K562 (cell line): ENCODE data around the gene LY6G6F. TPM values are rescaled to one million over a fixed set of nuclear protein-coding genes. Genes with fewer than 3 reads are reported as not detected.

Experiments used
- ARID4B ChIP-seq: sonication (generic); formaldehyde crosslinking; IDR thresholded peaks from 2 replicates; pipeline ENCODE4 v1.8.0; 2022; ENCODE audit warnings: mild to moderate bottlenecking, missing genetic modification reagents
- DACH1 ChIP-seq: fragments of 450-650 bp; IDR thresholded peaks from 2 replicates; pipeline ENCODE4 v1.6.1; 2018; ENCODE audit not compliant: partially characterized antibody
- EHMT2 ChIP-seq: fragments of 450-650 bp; IDR thresholded peaks from 2 replicates; pipeline ENCODE4 v1.6.1; 2018; ENCODE audit warnings: antibody characterized with exemption
- ILK ChIP-seq: fragments of 450-650 bp; IDR thresholded peaks from 2 replicates; pipeline ENCODE4 v1.6.1; 2016; ENCODE audit warnings: missing genetic modification characterization, low read depth, mild to moderate bottlenecking, missing compliant biosample characterization, moderate library complexity, borderline replicate concordance
- MAFG ChIP-seq: fragments of 450-650 bp; conservative IDR thresholded peaks from 2 replicates; pipeline ENCODE4 v1.6.1; 2016; ENCODE audit warnings: missing genetic modification characterization, missing compliant biosample characterization
- PML ChIP-seq: IDR thresholded peaks from 2 replicates; pipeline ENCODE4 v1.6.1; 2012; ENCODE audit warnings: low read length, inconsistent platforms
- POLR2A ChIP-seq: fragments of 450-650 bp; conservative IDR thresholded peaks from 2 replicates; pipeline ENCODE4 v1.6.1; 2016
- RBBP5 ChIP-seq: fragments of 200-600 bp; sonication (generic); IDR thresholded peaks from 2 replicates; pipeline ENCODE4 v1.6.1; 2012; ENCODE audit warnings: borderline replicate concordance, mild to moderate bottlenecking, low read length, control low read depth, inconsistent platforms; ENCODE audit not compliant: insufficient read depth, poor library complexity, severe bottlenecking
- RERE ChIP-seq: sonication (generic); formaldehyde crosslinking; IDR thresholded peaks from 2 replicates; pipeline ENCODE4 v1.8.0; 2023; ENCODE audit warnings: missing genetic modification reagents, mild to moderate bottlenecking, borderline replicate concordance
- TBL1XR1 ChIP-seq, 2 experiments: IDR thresholded peaks; 2 replicates each; pipeline ENCODE4 v1.6.1; 2012; ENCODE audit warnings: improper control_type of control experiment in 2 of 2, low read length in 2 of 2, mild to moderate bottlenecking in 1 of 2
- UBTF ChIP-seq, 2 experiments: IDR thresholded peaks; 2 replicates each; pipeline ENCODE4 v1.6.1; 2012; ENCODE audit warnings: improper control_type of control experiment in 2 of 2, low read depth in 2 of 2, low read length in 2 of 2, borderline replicate concordance in 1 of 2
- ZBTB8A ChIP-seq: fragments of 450-650 bp; IDR thresholded peaks from 2 replicates; pipeline ENCODE4 v1.6.1; 2018; ENCODE audit warnings: mild to moderate bottlenecking, moderate library complexity; ENCODE audit not compliant: partially characterized antibody
- ZC3H11A ChIP-seq: IDR thresholded peaks from 2 replicates; pipeline ENCODE4 v1.6.1; 2012; ENCODE audit warnings: low read depth, low read length, improper control_type of control experiment
- ZNF184 ChIP-seq: sonication (generic); formaldehyde crosslinking; IDR thresholded peaks from 2 replicates; pipeline ENCODE4 v1.5.0; 2020; ENCODE audit warnings: missing genetic modification reagents
- ZNF354B ChIP-seq: fragments of 250-450 bp; sonication (Bioruptor Pico); IDR thresholded peaks from 2 replicates; pipeline ENCODE4 v1.4.0; 2020
- ZNF589 ChIP-seq: fragments of 200-800 bp; sonication (Bioruptor generic); IDR thresholded peaks from 2 replicates; pipeline ENCODE4 v1.6.1; 2016; ENCODE audit warnings: low read depth, missing genetic modification characterization, missing compliant biosample characterization
- ZNF696 ChIP-seq: fragments of 250-450 bp; sonication (Bioruptor Pico); conservative IDR thresholded peaks from 2 replicates; pipeline ENCODE4 v1.4.0; 2020; ENCODE audit warnings: mild to moderate bottlenecking, moderate library complexity
- polyA plus RNA-seq, 8 experiments: library from polyadenylated mRNA; depleted of rRNA in 4 of 8; stranded (reverse) in 5 of 8; unstranded in 3 of 8; fragments of >200 nt; fragmentation: Nextera tagmentation in 2 of 8; fragmentation: Illumina TruSeq in 1 of 8; extraction: Ambion mirVana in 2 of 8; extraction: Trizol in 1 of 8; gene quantifications; 2 replicates each; pipeline versions ENCODE4 v1.2.1 to v1.2.3, GENCODE V29; 2011 to 2014; ENCODE audit warnings: inconsistent platforms in 1 of 8, missing spikeins in 1 of 8
- total RNA-seq, 7 experiments: library from RNA; depleted of rRNA in 6 of 7; stranded (reverse); fragments of >200 nt in 6 of 7; fragmentation: Illumina TruSeq in 2 of 7; extraction: Trizol in 2 of 7; gene quantifications; 2 replicates each; pipeline versions ENCODE4 v1.2.1 to v1.2.3, GENCODE V29; 2011 to 2021; ENCODE audit warnings: low replicate concordance in 1 of 7

The LY6G6F gene
- total and polyA plus RNA-seq, 9 of the 15 experiments (the other 6 are each of a cell fraction or from before 2014, with no cell fraction given) = 0.14 to 0.50 (median 0.28) TPM; not detected in 2

GRCh38 chr6:31729515-31729978 lies 22.9 kb downstream of the LY6G6F start (continued):
- TF ChIP-seq RERE (CRISPR knock-in tag) (no peak), EHMT2 (no peak), ZNF354B (no peak), POLR2A (no peak; the same call in 1 of the 2 replicates), ZNF589 (CRISPR knock-in tag) (no peak), MAFG (no peak), ILK (tag) (no peak), ZNF696 (no peak), PML (peak; percentile 1), ZNF184 (CRISPR knock-in tag) (no peak), UBTF (IDR thresholded peaks at IDR 0.05; ENCODE audit: borderline replicate concordance in 1 of 2, low read depth in 2 of 2, low read length in 2 of 2) (peak in 1 of 2 experiments; percentile 76; a peak in 2 of 4 replicates), DACH1 (no peak), ZC3H11A (0 out of 2 replicates have a peak, but pooled peaks have one; percentile 86), RBBP5 (no peak), ZBTB8A (no peak), TBL1XR1 (IDR thresholded peaks at IDR 0.05; ENCODE audit: low read length in 2 of 2) (no peak; a peak in 1 of 4 replicates), ARID4B (peak; percentile 98)
